Measurements from ENCODE around the gene FJX1.
"Not testable (repeated sequence)": the region's sequence is repeated elsewhere in the genome, so short reads cannot be mapped to it uniquely, and the experiment has no call there.

Gene FJX1

GRCh38 chr11:35662061-35662648 is 43.9 kb downstream of the FJX1 start:
- Histone ChIP-seq H3K9ac (ENCODE audit: low read length in 5 of 5) (peak overlapping the region; percentile 75 to 95 (median 89)), H3K4me3 (ENCODE audit: low read depth in 1 of 5, low read length in 5 of 5) (peak overlapping the region; percentile 69 to 100 (median 95)), H3K27ac (ENCODE audit: low read depth, low read length) (peak overlapping the region; percentile 87), H3K27me3 (ENCODE audit: control insufficient read depth in 5 of 5, insufficient read depth in 4 of 5, low read length in 5 of 5) (no peaks in the 10 kb centered on the region), H3K9me3 (ENCODE audit: control insufficient read depth in 5 of 5, low read length in 5 of 5) (peaks cover 5 to 25% (median 17%) of the 10 kb centered on the region in 5 donors), H3K36me3 (ENCODE audit: control insufficient read depth in 5 of 5, insufficient read depth in 5 of 5, low read length in 5 of 5) (peaks cover 0 to 2% (median 0%) of the 10 kb centered on the region in 5 donors), H3K4me1 (ENCODE audit: control insufficient read depth in 5 of 5, insufficient read depth in 5 of 5, low read length in 5 of 5) (peaks cover 0 to 26% (median 24%) of the 10 kb centered on the region in 5 donors)

GRCh38 chr11:35662649-35663407 is 44.6 kb downstream of the FJX1 start, which contains the start of gene TRIM44:
Gene TRIM44 (plus strand): TSS chr11:35662775. CDS start chr11:35663112, 337 bp downstream.
- H3K4me3 ChIP-seq (ENCODE audit: low read depth in 1 of 5, low read length in 5 of 5), result peak within 1 kb of the TSS; percentile 69 to 100 (median 95)
- H3K27me3 ChIP-seq (ENCODE audit: control insufficient read depth in 5 of 5, insufficient read depth in 4 of 5, low read length in 5 of 5), result no peaks in the 10 kb centered on the region
- peaks cover 0 to 2% (median 0%) of the 10 kb centered on the region in 5 donors for H3K36me3 ChIP-seq (ENCODE audit: control insufficient read depth in 5 of 5, insufficient read depth in 5 of 5, low read length in 5 of 5)

GRCh38 chr11:35663408-35663702 is 45.1 kb downstream of the FJX1 start:
- H3K27ac ChIP-seq (ENCODE audit: low read depth, low read length), result peak overlapping the region; percentile 87
- peak overlapping the region in 4 of 5 donors; percentile 76 to 95 (median 88) for H3K9ac ChIP-seq (ENCODE audit: low read length in 5 of 5)

More at GRCh38 chr11:35662649-35663407, 44.6 kb downstream of the FJX1 start, which contains the start of gene TRIM44:
- peak within 1 kb of the TSS; percentile 76 to 95 (median 89) for H3K9ac ChIP-seq (ENCODE audit: low read length in 5 of 5)
- H3K4me1 ChIP-seq (ENCODE audit: control insufficient read depth in 5 of 5, insufficient read depth in 5 of 5, low read length in 5 of 5), result peaks cover 0 to 26% (median 24%) of the 10 kb centered on the region in 5 donors
- peaks cover 5 to 26% (median 17%) of the 10 kb centered on the region in 5 donors for H3K9me3 ChIP-seq (ENCODE audit: control insufficient read depth in 5 of 5, low read length in 5 of 5)
- peak within 1 kb of the TSS; percentile 87 for H3K27ac ChIP-seq (ENCODE audit: low read depth, low read length)

GRCh38 chr11:35664977-35665441 is 46.7 kb downstream of the FJX1 start:
- Histone ChIP-seq H3K36me3 (ENCODE audit: control insufficient read depth in 5 of 5, insufficient read depth in 5 of 5, low read length in 5 of 5) (peaks cover 0 to 2% (median 0%) of the 10 kb centered on the region in 5 donors), H3K9ac (ENCODE audit: low read length in 5 of 5) (no peak overlapping the region), H3K9me3 (ENCODE audit: control insufficient read depth in 5 of 5, low read length in 5 of 5) (peaks cover 5 to 27% (median 17%) of the 10 kb centered on the region in 5 donors), H3K4me3 (ENCODE audit: low read depth in 1 of 5, low read length in 5 of 5) (no peak overlapping the region), H3K4me1 (ENCODE audit: control insufficient read depth in 5 of 5, insufficient read depth in 5 of 5, low read length in 5 of 5) (peaks cover 0 to 26% (median 24%) of the 10 kb centered on the region in 5 donors), H3K27ac (ENCODE audit: low read depth, low read length) (no peak overlapping the region), H3K27me3 (ENCODE audit: control insufficient read depth in 5 of 5, insufficient read depth in 4 of 5, low read length in 5 of 5) (no peaks in the 10 kb centered on the region)

More at GRCh38 chr11:35663408-35663702, 45.1 kb downstream of the FJX1 start:
- Histone ChIP-seq H3K36me3 (ENCODE audit: control insufficient read depth in 5 of 5, insufficient read depth in 5 of 5, low read length in 5 of 5) (peaks cover 0 to 2% (median 0%) of the 10 kb centered on the region in 5 donors), H3K4me3 (ENCODE audit: low read depth in 1 of 5, low read length in 5 of 5) (peak overlapping the region; percentile 69 to 95 (median 89)), H3K27me3 (ENCODE audit: control insufficient read depth in 5 of 5, insufficient read depth in 4 of 5, low read length in 5 of 5) (no peaks in the 10 kb centered on the region), H3K4me1 (ENCODE audit: control insufficient read depth in 5 of 5, insufficient read depth in 5 of 5, low read length in 5 of 5) (peaks cover 0 to 26% (median 24%) of the 10 kb centered on the region in 5 donors), H3K9me3 (ENCODE audit: control insufficient read depth in 5 of 5, low read length in 5 of 5) (peaks cover 5 to 26% (median 17%) of the 10 kb centered on the region in 5 donors)

GRCh38 chr11:35667257-35667656 is 49.0 kb downstream of the FJX1 start:
- Histone ChIP-seq H3K27me3 (ENCODE audit: control insufficient read depth in 5 of 5, insufficient read depth in 4 of 5, low read length in 5 of 5) (no peaks in the 10 kb centered on the region), H3K4me3 (ENCODE audit: low read depth in 1 of 5, low read length in 5 of 5) (no peak overlapping the region), H3K4me1 (ENCODE audit: control insufficient read depth in 5 of 5, insufficient read depth in 5 of 5, low read length in 5 of 5) (peaks cover 0 to 22% (median 20%) of the 10 kb centered on the region in 5 donors), H3K9me3 (ENCODE audit: control insufficient read depth in 5 of 5, low read length in 5 of 5) (peaks cover 5 to 27% (median 17%) of the 10 kb centered on the region in 5 donors), H3K36me3 (ENCODE audit: control insufficient read depth in 5 of 5, insufficient read depth in 5 of 5, low read length in 5 of 5) (peaks cover 0 to 2% (median 0%) of the 10 kb centered on the region in 5 donors), H3K9ac (ENCODE audit: low read length in 5 of 5) (no peak overlapping the region), H3K27ac (ENCODE audit: low read depth, low read length) (no peak overlapping the region)

GRCh38 chr11:35668350-35668749 is 50.1 kb downstream of the FJX1 start:
- peaks cover 0 to 17% (median 13%) of the 10 kb centered on the region in 5 donors for H3K4me1 ChIP-seq (ENCODE audit: control insufficient read depth in 5 of 5, insufficient read depth in 5 of 5, low read length in 5 of 5)
- peaks cover 5 to 27% (median 17%) of the 10 kb centered on the region in 5 donors for H3K9me3 ChIP-seq (ENCODE audit: control insufficient read depth in 5 of 5, low read length in 5 of 5)
- not testable (repeated sequence) for H3K36me3 ChIP-seq (ENCODE audit: control insufficient read depth in 5 of 5, insufficient read depth in 5 of 5, low read length in 5 of 5); H3K4me3 ChIP-seq (ENCODE audit: low read depth in 1 of 5, low read length in 5 of 5); H3K9ac ChIP-seq (ENCODE audit: low read length in 5 of 5); H3K27ac ChIP-seq (ENCODE audit: low read depth, low read length); H3K27me3 ChIP-seq (ENCODE audit: control insufficient read depth in 5 of 5, insufficient read depth in 4 of 5, low read length in 5 of 5)
